GM15510 (cell line): Measurements from ENCODE around the gene HACD3.

Experiments used
- POLR2A ChIP-seq: IDR thresholded peaks from 3 replicates; pipeline ENCODE4 v1.6.1; 2011; ENCODE audit warnings: borderline replicate concordance; ENCODE audit not compliant: insufficient read length; ENCODE audit errors: extremely low read depth

Gene HACD3

GRCh38 chr15:65577129-65577996, 47.1 kb downstream of the HACD3 start:
- no peak for TF ChIP-seq POLR2A

GRCh38 chr15:65578904-65579728, 48.9 kb downstream of the HACD3 start:
- TF ChIP-seq POLR2A: no peak

- no peak for TF ChIP-seq POLR2A
These were observed 49.5 kb downstream of the HACD3 start for GRCh38 chr15:65579762-65580161.

GRCh38 chr15:65580287-65580686, 50.0 kb downstream of the HACD3 start:
- no peak for TF ChIP-seq POLR2A

- no peak for TF ChIP-seq POLR2A
These were observed 53.4 kb downstream of the HACD3 start for GRCh38 chr15:65583701-65584100.

GRCh38 chr15:65584241-65584640, 54.0 kb downstream of the HACD3 start:
- TF ChIP-seq POLR2A: no peak

- TF ChIP-seq POLR2A: no peak
These were observed 56.8 kb downstream of the HACD3 start for GRCh38 chr15:65587094-65587493.

GRCh38 chr15:65595960-65596359, 65.7 kb downstream of the HACD3 start:
- no peak for TF ChIP-seq POLR2A

- TF ChIP-seq POLR2A: no peak
These were observed 68.2 kb downstream of the HACD3 start for GRCh38 chr15:65598468-65598867.

- TF ChIP-seq POLR2A: no peak
These were observed 69.4 kb downstream of the HACD3 start for GRCh38 chr15:65599677-65600076.

- no peak for TF ChIP-seq POLR2A
These were observed 72.9 kb downstream of the HACD3 start for GRCh38 chr15:65603134-65603533.

- TF ChIP-seq POLR2A: no peak
These were observed 73.3 kb downstream of the HACD3 start for GRCh38 chr15:65603559-65603958.

GRCh38 chr15:65610871-65611718, 80.8 kb downstream of the HACD3 start, which contains the start of gene INTS14:
Gene INTS14 (minus strand): TSS chr15:65611131. CDS start chr15:65607380, 3,751 bp downstream.
- TF ChIP-seq POLR2A: peak; percentile 94

GRCh38 chr15:65611888-65612615, 81.8 kb downstream of the HACD3 start:
- no peak for TF ChIP-seq POLR2A
